IMR-90 (cell line): ENCODE data around the gene CEP126. TPM values are rescaled to one million over a fixed set of nuclear protein-coding genes. Genes with fewer than 3 reads are reported as not detected.

Experiments used
- ATAC-seq: fragments of 200-7000 bp; cut with Tn5 transposase; 2 replicates; pipeline ENCODE4 v1.9.1; 2020; ENCODE audit warnings: low read depth, mild to moderate bottlenecking, moderate library complexity
- BruUV-seq: library from RNA; stranded (reverse); fragments of 400-500 nt; replicated peaks from 2 replicates; lab custom pipeline; 2021; lab: Mats Ljungman, UMichigan
- CTCF ChIA-PET: fragments of 300-600 bp; formaldehyde crosslinking; extraction: SDS; loops from one replicate; lab custom pipeline; 2021; ENCODE audit warnings: antibody characterized with exemption; lab: Yijun Ruan, JAX
- POLR2A ChIA-PET: fragments of 300-600 bp; sonication (Branson Sonifier 250); formaldehyde crosslinking; loops from one replicate; lab custom pipeline; 2022; ENCODE audit warnings: antibody characterized with exemption; ENCODE audit not compliant: unreplicated experiment; lab: Charles Lee
- DNase-seq: peaks from one replicate; pipeline ENCODE4 v3.0.0; 2013
- H2AFZ ChIP-seq: replicated peaks from 2 replicates; pipeline ENCODE3; 2013; ENCODE audit warnings: low read length, mild to moderate bottlenecking; ENCODE audit not compliant: poor library complexity
- H2AK5ac ChIP-seq: 2 replicates; pipeline ENCODE4 v1.6.1; 2013; ENCODE audit warnings: low read depth, low read length, inconsistent platforms
- H2AK9ac ChIP-seq: replicated peaks from 2 replicates; pipeline ENCODE3; 2013; ENCODE audit warnings: mild to moderate bottlenecking, low read depth, low read length, moderate library complexity; ENCODE audit not compliant: poor library complexity
- H2BK120ac ChIP-seq: 2 replicates; pipeline ENCODE4 v1.6.1; 2013; ENCODE audit warnings: low read depth, low read length, inconsistent platforms
- H2BK15ac ChIP-seq: 3 replicates; pipeline ENCODE4 v1.6.1; 2013; ENCODE audit warnings: low read depth, low read length, inconsistent platforms
- H2BK20ac ChIP-seq: 2 replicates; pipeline ENCODE4 v1.6.1; 2013; ENCODE audit warnings: low read depth, mild to moderate bottlenecking, inconsistent platforms, low read length, moderate library complexity
- H2BK5ac ChIP-seq: 2 replicates; pipeline ENCODE4 v1.6.1; 2013; ENCODE audit warnings: mild to moderate bottlenecking, low read depth, low read length, inconsistent platforms; ENCODE audit not compliant: poor library complexity, severe bottlenecking
- H3K14ac ChIP-seq: replicated peaks from 2 replicates; pipeline ENCODE4 v1.6.1; 2013; ENCODE audit warnings: low read depth, low read length, inconsistent platforms
- H3K18ac ChIP-seq: 2 replicates; pipeline ENCODE4 v1.6.1; 2013; ENCODE audit warnings: low read depth, low read length, control low read depth
- H3K23ac ChIP-seq: 2 replicates; pipeline ENCODE4 v1.6.1; 2013; ENCODE audit warnings: low read depth, low read length, inconsistent platforms
- H3K27ac ChIP-seq: 2 replicates; pipeline ENCODE4 v1.5.1; 2013; ENCODE audit warnings: mild to moderate bottlenecking, control low read depth, low read length; ENCODE audit not compliant: insufficient read depth
- H3K27me3 ChIP-seq: 2 replicates; pipeline ENCODE4 v1.6.1; 2013; ENCODE audit warnings: low read length; ENCODE audit not compliant: control insufficient read depth, insufficient read depth
- H3K36me3 ChIP-seq: 2 replicates; pipeline ENCODE4 v1.6.1; 2013; ENCODE audit warnings: low read length, mixed read lengths; ENCODE audit not compliant: control insufficient read depth, insufficient read depth
- H3K4ac ChIP-seq: 2 replicates; pipeline ENCODE4 v1.6.1; 2013; ENCODE audit warnings: low read depth, low read length, inconsistent platforms
- H3K4me1 ChIP-seq: 2 replicates; pipeline ENCODE4 v1.6.1; 2013; ENCODE audit warnings: low read length, mixed read lengths; ENCODE audit not compliant: control insufficient read depth, insufficient read depth
- H3K4me2 ChIP-seq: 2 replicates; pipeline ENCODE4 v1.6.1; 2013; ENCODE audit warnings: low read depth, mild to moderate bottlenecking, control low read depth, low read length, moderate library complexity
- H3K4me3 ChIP-seq: 2 replicates; pipeline ENCODE4 v1.5.1; 2013; ENCODE audit warnings: low read depth, mild to moderate bottlenecking, control low read depth, low read length, moderate library complexity; ENCODE audit not compliant: insufficient read depth
- H3K56ac ChIP-seq: 2 replicates; pipeline ENCODE4 v1.6.1; 2013; ENCODE audit warnings: low read length, inconsistent platforms; ENCODE audit not compliant: insufficient read depth; ENCODE audit errors: extremely low read depth
- H3K79me1 ChIP-seq, 2 experiments: 2 replicates each; pipeline ENCODE4 v1.6.1; 2013; ENCODE audit warnings: low read length in 2 of 2, inconsistent platforms in 1 of 2, low read depth in 1 of 2
- H3K9ac ChIP-seq: 2 replicates; pipeline ENCODE4 v1.6.1; 2013; ENCODE audit warnings: low read depth, low read length, control low read depth
- H3K9me1 ChIP-seq: 2 replicates; pipeline ENCODE4 v1.6.1; 2013; ENCODE audit warnings: low read length, inconsistent platforms; ENCODE audit not compliant: insufficient read depth
- H3K9me3 ChIP-seq: 2 replicates; pipeline ENCODE4 v1.6.1; 2013; ENCODE audit warnings: low read length; ENCODE audit not compliant: control insufficient read depth, insufficient read depth
- H4K20me1 ChIP-seq: 2 replicates; pipeline ENCODE4 v1.6.1; 2013; ENCODE audit warnings: low read length, inconsistent platforms; ENCODE audit not compliant: insufficient read depth
- H4K5ac ChIP-seq: 2 replicates; pipeline ENCODE4 v1.6.1; 2013; ENCODE audit warnings: mild to moderate bottlenecking, low read depth, low read length, control low read depth
- H4K8ac ChIP-seq, 2 experiments: 2 replicates each; pipeline ENCODE4 v1.6.1; 2013; ENCODE audit warnings: low read depth in 2 of 2, low read length in 2 of 2, control low read depth in 1 of 2, inconsistent platforms in 1 of 2
- H4K91ac ChIP-seq: 2 replicates; pipeline ENCODE4 v1.6.1; 2013; ENCODE audit warnings: low read depth, low read length, inconsistent platforms; ENCODE audit not compliant: insufficient read depth
- BHLHE40 ChIP-seq: fragments of 150-350 bp; IDR thresholded peaks from 2 replicates; pipeline ENCODE4 v1.6.1; 2016; ENCODE audit warnings: mild to moderate bottlenecking, low read depth, low read length
- CEBPB ChIP-seq: IDR thresholded peaks from 2 replicates; pipeline ENCODE4 v1.6.1; 2012; ENCODE audit warnings: low read depth, low read length, improper control_type of control experiment
- CHD1 ChIP-seq: IDR thresholded peaks from 2 replicates; pipeline ENCODE4 v1.6.1; 2012; ENCODE audit warnings: low read depth, low read length, improper control_type of control experiment
- CTCF ChIP-seq: conservative IDR thresholded peaks from 2 replicates; pipeline ENCODE4 v1.5.1; 2012; ENCODE audit warnings: mild to moderate bottlenecking, low read depth, low read length, improper control_type of control experiment
- ELK1 ChIP-seq: fragments of 150-350 bp; IDR thresholded peaks from 2 replicates; pipeline ENCODE4 v1.6.1; 2016; ENCODE audit warnings: low read depth, mild to moderate bottlenecking, low read length, moderate library complexity, borderline replicate concordance
- FOS ChIP-seq: fragments of 150-350 bp; IDR thresholded peaks from 2 replicates; pipeline ENCODE4 v1.6.1; 2016; ENCODE audit warnings: low read depth, low read length
- MAFK ChIP-seq: IDR thresholded peaks from 2 replicates; pipeline ENCODE4 v1.6.1; 2012; ENCODE audit warnings: low read depth, low read length, improper control_type of control experiment
- MAZ ChIP-seq: IDR thresholded peaks from 2 replicates; pipeline ENCODE4 v1.6.1; 2012; ENCODE audit warnings: low read depth, mild to moderate bottlenecking, low read length, improper control_type of control experiment, moderate library complexity, borderline replicate concordance
- MXI1 ChIP-seq: IDR thresholded peaks from 2 replicates; pipeline ENCODE4 v1.6.1; 2012; ENCODE audit warnings: low read depth, mild to moderate bottlenecking, low read length, moderate library complexity, borderline replicate concordance
- NFE2L2 ChIP-seq: fragments of 150-350 bp; IDR thresholded peaks from 2 replicates; pipeline ENCODE4 v1.6.1; 2016; ENCODE audit warnings: low read depth, mild to moderate bottlenecking, low read length
- POLR2A ChIP-seq: IDR thresholded peaks from 2 replicates; pipeline ENCODE4 v1.6.1; 2012; ENCODE audit warnings: mild to moderate bottlenecking, low read depth, low read length
- RCOR1 ChIP-seq: IDR thresholded peaks from 2 replicates; pipeline ENCODE4 v1.6.1; 2012; ENCODE audit warnings: mild to moderate bottlenecking, low read length, improper control_type of control experiment; ENCODE audit not compliant: insufficient replicate concordance
- RFX5 ChIP-seq: IDR thresholded peaks from 2 replicates; pipeline ENCODE4 v1.8.0; 2012; ENCODE audit warnings: low read depth, mild to moderate bottlenecking, low read length, moderate library complexity
- SMC3 ChIP-seq: fragments of 150-350 bp; IDR thresholded peaks from 2 replicates; pipeline ENCODE4 v1.6.1; 2016; ENCODE audit warnings: low read depth, mild to moderate bottlenecking, antibody characterized with exemption, low read length, moderate library complexity
- USF2 ChIP-seq: fragments of 150-350 bp; IDR thresholded peaks from 2 replicates; pipeline ENCODE4 v1.6.1; 2017; ENCODE audit warnings: mild to moderate bottlenecking, antibody characterized with exemption, low read length, low read depth
- whole genome bisulfite sequencing, 2 experiments: methylation state at CpG; one replicate each; pipeline versions ENCODE4 v1.1.5 to v1.1.7; 2013; ENCODE audit warnings: missing lambda C conversion rate in 2 of 2; ENCODE audit not compliant: insufficient read length in 1 of 2; ENCODE audit errors: extremely low coverage in 2 of 2; 5-methylcytosine and 5-hydroxymethylcytosine counted together
- dilution Hi-C: fragments of 300-500 bp; cut with HindIII; formaldehyde crosslinking; loops from one replicate; pipeline ENCODE4 v1.14.3; 2018; ENCODE audit warnings: low sequenced_read_pairs; ENCODE audit not compliant: unreplicated experiment
- in situ Hi-C: fragments of 300-500 bp; cut with MboI; formaldehyde crosslinking; loops from 3 replicates; pipeline ENCODE4 v1.14.3; 2019; ENCODE audit warnings: low sequenced_read_pairs, inconsistent platforms, mixed read lengths
- intact Hi-C: fragments of 100-400 bp; cut with micrococcal nuclease; formaldehyde crosslinking; loops from 2 replicates; pipeline ENCODE4 v1.10.0; 2022
- polyA plus RNA-seq, 3 experiments: library from polyadenylated mRNA; depleted of rRNA; stranded (reverse); fragments of >200 nt; gene quantifications; 2 replicates each; pipeline ENCODE4 v1.2.3, GENCODE V29; 2012; ENCODE audit warnings: low replicate concordance in 1 of 3
- total RNA-seq: library from RNA; depleted of rRNA; stranded (reverse); fragments of >200 nt; gene quantifications from 2 replicates; pipeline ENCODE4 v1.2.3, GENCODE V29; 2012

The CEP126 gene
- total and polyA plus RNA-seq, 2 of the 4 experiments (the other 2 are of a cell fraction), result 0.72 to 1.4 TPM

- Histone ChIP-seq H3K56ac (no peak overlapping the region), H3K4me1 (no peaks in the 10 kb centered on the region), H3K79me1 (no peaks in the 10 kb centered on the region), H3K36me3 (no peaks in the 10 kb centered on the region), H2BK20ac (no peak overlapping the region), H3K9me1 (no peaks in the 10 kb centered on the region), H3K23ac (no peak overlapping the region), H3K18ac (no peak overlapping the region), H4K91ac (no peak overlapping the region), H3K4ac (no peak overlapping the region), H2AK5ac (no peak overlapping the region), H2AFZ (no peak overlapping the region), H4K20me1 (no peaks in the 10 kb centered on the region), H4K5ac (no peak overlapping the region), H2BK120ac (no peak overlapping the region), H4K8ac (no peak overlapping the region), H2BK15ac (no peak overlapping the region), H3K14ac (no peak overlapping the region), H3K27me3 (no peaks in the 10 kb centered on the region), H3K9ac (no peak overlapping the region), H3K4me2 (no peak overlapping the region), H3K4me3 (no peak overlapping the region), H3K9me3 (no peaks in the 10 kb centered on the region), H2BK5ac (no peak overlapping the region), H2AK9ac (no peak overlapping the region), H3K27ac (no peak overlapping the region)
- no CpG with 5 or more reads among the region's 1 CpG for WGBS, 2 experiments
- ATAC-seq (no peak), DNase-seq (no peak)
- POLR2A ChIA-PET, result no interaction called here
- no TSS peak for BruUV-seq
- dilution Hi-C loops (no loop called here), intact Hi-C loops (no loop called here), in situ Hi-C loops (no loop called here)
- TF ChIP-seq MAZ, result no peak
- TF ChIP-seq ELK1, result no peak
- TF ChIP-seq USF2, result no peak
- no peak for TF ChIP-seq POLR2A
- TF ChIP-seq RCOR1, result no peak
- TF ChIP-seq NFE2L2, result no peak
- TF ChIP-seq FOS, result no peak
- no peak for TF ChIP-seq CTCF
- TF ChIP-seq CEBPB, result no peak
- TF ChIP-seq RFX5, result no peak
- TF ChIP-seq BHLHE40, result no peak
- TF ChIP-seq CHD1, result no peak
- TF ChIP-seq MXI1, result no peak
- no peak for TF ChIP-seq MAFK
- TF ChIP-seq SMC3, result no peak
- CTCF ChIA-PET, result no interaction called here
These were observed 34.9 kb downstream of the CEP126 start for GRCh38 chr11:101949680-101950220.
